DND-41 (cell line): ENCODE results near the gene HRC.

Experiments used
- CTCF ChIP-seq: IDR thresholded peaks from 2 replicates; pipeline ENCODE4 v1.5.1; 2012; ENCODE audit warnings: borderline replicate concordance, low read length, moderate library complexity, mild to moderate bottlenecking; ENCODE audit not compliant: poor library complexity, severe bottlenecking; ENCODE audit errors: extremely low read depth
- EZH2 ChIP-seq: IDR thresholded peaks from 3 replicates; pipeline ENCODE4 v1.6.1; 2012; ENCODE audit warnings: borderline replicate concordance, low read depth, mild to moderate bottlenecking, moderate library complexity, low read length, inconsistent platforms; ENCODE audit not compliant: severe bottlenecking

- TF ChIP-seq EZH2 (no peak), CTCF (no peak)
Measured at GRCh38 chr19:49126575-49126974, 28.6 kb downstream of the HRC start.
